Neuronal stem cell (in vitro differentiated cells): ENCODE results near the gene TRAK1.

ENCODE experiments used
- DNase-seq: peaks from one replicate; pipeline ENCODE4 v3.0.0-alpha.2; 2013; ENCODE audit warnings: low spot score
- H2AFZ ChIP-seq: one replicate; pipeline ENCODE4 v1.6.1; 2013; ENCODE audit warnings: mild to moderate bottlenecking, low read length, inconsistent platforms
- H2AK5ac ChIP-seq: 2 replicates; pipeline ENCODE4 v1.6.1; 2013; ENCODE audit warnings: low read depth, mild to moderate bottlenecking, inconsistent platforms, low read length, moderate library complexity, mixed read lengths
- H2BK120ac ChIP-seq: 2 replicates; pipeline ENCODE4 v1.6.1; 2013; ENCODE audit warnings: low read depth, mild to moderate bottlenecking, inconsistent platforms, low read length, moderate library complexity, mixed read lengths
- H2BK12ac ChIP-seq: one replicate; pipeline ENCODE4 v1.6.1; 2013; ENCODE audit warnings: low read length, inconsistent platforms
- H2BK15ac ChIP-seq: 2 replicates; pipeline ENCODE4 v1.6.1; 2013; ENCODE audit warnings: mild to moderate bottlenecking, low read length, inconsistent platforms, mixed read lengths
- H2BK5ac ChIP-seq: one replicate; pipeline ENCODE4 v1.6.1; 2013; ENCODE audit warnings: inconsistent platforms, mild to moderate bottlenecking, low read length, moderate library complexity
- H3K14ac ChIP-seq: one replicate; pipeline ENCODE4 v1.6.1; 2013; ENCODE audit warnings: low read length, inconsistent platforms
- H3K18ac ChIP-seq: 2 replicates; pipeline ENCODE4 v1.6.1; 2013; ENCODE audit warnings: low read length, inconsistent platforms
- H3K23ac ChIP-seq: 2 replicates; pipeline ENCODE4 v1.6.1; 2013; ENCODE audit warnings: low read depth, mild to moderate bottlenecking, mixed read lengths, low read length, inconsistent platforms; ENCODE audit not compliant: poor library complexity
- H3K27ac ChIP-seq: replicated peaks from 3 replicates; pipeline ENCODE4 v1.5.1; 2013; ENCODE audit warnings: low read length, inconsistent platforms
- H3K27me3 ChIP-seq, 3 experiments: 2 replicates each; pipeline ENCODE4 v1.6.1; 2013; ENCODE audit warnings: low read length in 3 of 3, mild to moderate bottlenecking in 2 of 3, inconsistent platforms in 1 of 3, low read depth in 1 of 3, mixed read lengths in 1 of 3, moderate library complexity in 1 of 3; ENCODE audit not compliant: control insufficient read depth in 3 of 3, insufficient read depth in 3 of 3
- H3K36me3 ChIP-seq, 2 donors: replicated peaks in 1 of 2; 2 replicates each; pipeline ENCODE4 v1.6.1; 2013; ENCODE audit warnings: low read length in 2 of 2; ENCODE audit not compliant: control insufficient read depth in 2 of 2, insufficient read depth in 2 of 2
- H3K4ac ChIP-seq: 2 replicates; pipeline ENCODE4 v1.6.1; 2013; ENCODE audit warnings: inconsistent platforms, mild to moderate bottlenecking, low read length, moderate library complexity
- H3K4me1 ChIP-seq, 2 donors: 1 replicate in 1 of 2; 2 replicates in 1 of 2; pipeline ENCODE4 v1.6.1; 2013; ENCODE audit warnings: low read length in 2 of 2, low read depth in 1 of 2; ENCODE audit not compliant: control insufficient read depth in 2 of 2, insufficient read depth in 1 of 2
- H3K4me2 ChIP-seq: one replicate; pipeline ENCODE4 v1.6.1; 2013; ENCODE audit warnings: mild to moderate bottlenecking, low read length, inconsistent platforms; ENCODE audit not compliant: insufficient read depth, poor library complexity, severe bottlenecking
- H3K4me3 ChIP-seq, 2 donors: 2 replicates each; pipeline ENCODE4 v1.5.1; 2013; ENCODE audit warnings: low read length in 2 of 2, mild to moderate bottlenecking in 2 of 2, inconsistent platforms in 1 of 2, moderate library complexity in 1 of 2
- H3K79me1 ChIP-seq: one replicate; pipeline ENCODE4 v1.6.1; 2013; ENCODE audit warnings: low read depth, mild to moderate bottlenecking, inconsistent platforms, low read length, moderate library complexity
- H3K9ac ChIP-seq: one replicate; pipeline ENCODE4 v1.6.1; 2013; ENCODE audit warnings: mild to moderate bottlenecking, low read depth, low read length, inconsistent platforms; ENCODE audit not compliant: poor library complexity
- H3K9me3 ChIP-seq, 2 donors: replicated peaks in 1 of 2; 2 replicates each; pipeline versions ENCODE3 to v1.6.1; 2013; ENCODE audit warnings: low read length in 2 of 2, mild to moderate bottlenecking in 2 of 2, inconsistent platforms in 1 of 2, low read depth in 1 of 2, mixed read lengths in 1 of 2, moderate library complexity in 1 of 2; ENCODE audit not compliant: control insufficient read depth in 2 of 2, insufficient read depth in 1 of 2
- H4K8ac ChIP-seq: one replicate; pipeline ENCODE4 v1.6.1; 2013; ENCODE audit warnings: low read depth, mild to moderate bottlenecking, inconsistent platforms, low read length, moderate library complexity
- H4K91ac ChIP-seq: one replicate; pipeline ENCODE4 v1.6.1; 2013; ENCODE audit warnings: low read length, low read depth, mild to moderate bottlenecking, inconsistent platforms; ENCODE audit not compliant: poor library complexity
- WGBS, 2 donors: extraction: QIAGEN DNeasy Blood & Tissue Kit; methylation state at CpG; one replicate each; pipeline ENCODE4 v1.1.7; 2013; ENCODE audit warnings: missing lambda C conversion rate in 2 of 2, mixed read lengths in 1 of 2; ENCODE audit not compliant: insufficient read length in 2 of 2, insufficient replicate concordance in 1 of 2; ENCODE audit errors: extremely low coverage in 2 of 2; 5-methylcytosine and 5-hydroxymethylcytosine counted together

Gene TRAK1

GRCh38 chr3:42236611-42237010 lies 145.5 kb downstream of the TRAK1 start:
- Histone ChIP-seq H3K23ac (no peak overlapping the region), H2BK5ac (no peak overlapping the region), H3K18ac (no peak overlapping the region), H2BK120ac (no peak overlapping the region), H2BK15ac (no peak overlapping the region), H3K9me3 (peaks cover 2 to 7% of the 10 kb centered on the region in 2 donors), H3K4me3 (no peak overlapping the region), H3K36me3 (no peaks in the 10 kb centered on the region), H3K4me2 (no peak overlapping the region), H2BK12ac (no peak overlapping the region), H2AFZ (no peak overlapping the region), H3K27ac (no peak overlapping the region), H3K79me1 (no peaks in the 10 kb centered on the region), H3K4ac (no peak overlapping the region), H2AK5ac (no peak overlapping the region), H4K91ac (no peak overlapping the region), H3K14ac (no peak overlapping the region), H4K8ac (no peak overlapping the region), H3K4me1 (no peaks in the 10 kb centered on the region), H3K27me3 (no peaks in the 10 kb centered on the region), H3K9ac (no peak overlapping the region)
- no CpG with 5 or more reads among the region's 2 CpGs for WGBS, 2 donors
- no peak for DNase-seq

DNA sequence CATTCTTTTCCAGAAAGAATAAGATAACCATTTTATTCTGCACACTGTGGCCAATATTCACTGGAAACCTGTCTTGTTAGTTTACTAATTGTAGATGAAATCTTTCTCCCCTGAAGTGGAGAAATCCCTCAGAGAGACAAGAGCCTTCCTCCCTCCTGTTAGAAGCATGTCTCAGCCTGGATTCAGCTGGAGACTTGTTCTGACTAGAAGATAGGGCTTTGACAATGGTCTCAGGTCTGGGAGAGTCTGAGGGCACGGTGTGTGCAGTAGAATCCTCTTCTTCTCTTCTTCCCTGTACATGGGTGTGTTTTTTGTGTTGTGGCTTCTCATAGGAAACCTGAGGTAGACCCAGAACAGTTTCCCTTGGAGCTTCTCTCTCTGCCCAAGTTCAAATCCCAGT lies 154.9 kb downstream of the TRAK1 start:
- no peak overlapping the region for H3K4me2 ChIP-seq
- WGBS, 2 donors = no CpG with 5 or more reads among the region's 1 CpG
- no peak overlapping the region for H3K4me3 ChIP-seq

GRCh38 chr3:42247576-42248027 lies 156.4 kb downstream of the TRAK1 start:
- H3K14ac ChIP-seq = no peak overlapping the region
- H3K4me1 ChIP-seq = peaks cover 0 to 5% of the 10 kb centered on the region in 2 donors
- H2BK5ac ChIP-seq = no peak overlapping the region
- no peak overlapping the region for H3K4ac ChIP-seq
- peak; percentile 77 for DNase-seq
- H3K27ac ChIP-seq = no peak overlapping the region
- H2BK12ac ChIP-seq = no peak overlapping the region
- no peak overlapping the region for H4K8ac ChIP-seq
- H3K4me3 ChIP-seq = no peak overlapping the region
- H2BK15ac ChIP-seq = no peak overlapping the region
- no peak overlapping the region for H4K91ac ChIP-seq
- H2AFZ ChIP-seq = peak overlapping the region; percentile 23
- H3K23ac ChIP-seq = no peak overlapping the region
- no peak overlapping the region for H2AK5ac ChIP-seq
- H3K4me2 ChIP-seq = no peak overlapping the region
- no peak overlapping the region for H2BK120ac ChIP-seq
- H3K36me3 ChIP-seq = no peaks in the 10 kb centered on the region
- no peak overlapping the region for H3K9ac ChIP-seq
- H3K27me3 ChIP-seq = peaks cover 0 to 10% (median 0%) of the 10 kb centered on the region in 3 experiments
- no CpG with 5 or more reads among the region's 9 CpGs for WGBS, 2 donors
- H3K9me3 ChIP-seq = no peaks in the 10 kb centered on the region
- H3K18ac ChIP-seq = no peak overlapping the region
- no peaks in the 10 kb centered on the region for H3K79me1 ChIP-seq

More for the DNA sequence above, 154.9 kb downstream of the TRAK1 start:
- no peak overlapping the region for H2BK5ac ChIP-seq
- H3K9ac ChIP-seq = no peak overlapping the region
- H4K91ac ChIP-seq = no peak overlapping the region
- no peak overlapping the region for H2BK12ac ChIP-seq
- H4K8ac ChIP-seq = no peak overlapping the region
- H2BK15ac ChIP-seq = no peak overlapping the region
- no peak overlapping the region for H2AFZ ChIP-seq
- no peak overlapping the region for H3K14ac ChIP-seq
- H3K79me1 ChIP-seq = no peaks in the 10 kb centered on the region
- no peak overlapping the region for H3K18ac ChIP-seq
- no peak overlapping the region for H3K23ac ChIP-seq
- no peaks in the 10 kb centered on the region for H3K36me3 ChIP-seq
- H3K27ac ChIP-seq = no peak overlapping the region
- no peak overlapping the region for H3K4ac ChIP-seq
- H3K9me3 ChIP-seq = no peaks in the 10 kb centered on the region
- peaks cover 0 to 10% (median 0%) of the 10 kb centered on the region in 3 experiments for H3K27me3 ChIP-seq
- H3K4me1 ChIP-seq = peaks cover 0 to 5% of the 10 kb centered on the region in 2 donors
- H2AK5ac ChIP-seq = no peak overlapping the region
- DNase-seq = no peak
- no peak overlapping the region for H2BK120ac ChIP-seq

GRCh38 chr3:42250761-42251160 lies 159.6 kb downstream of the TRAK1 start:
- H2BK15ac ChIP-seq = no peak overlapping the region

More at GRCh38 chr3:42250761-42251160, 159.6 kb downstream of the TRAK1 start:
- H3K18ac ChIP-seq = no peak overlapping the region
- no peak overlapping the region for H2BK120ac ChIP-seq
- no peak overlapping the region for H4K8ac ChIP-seq
- H3K9me3 ChIP-seq = no peaks in the 10 kb centered on the region
- H3K27ac ChIP-seq = no peak overlapping the region
- peaks cover 0 to 10% of the 10 kb centered on the region in 2 donors for H3K4me1 ChIP-seq
- no peak overlapping the region for H3K23ac ChIP-seq
- H2AK5ac ChIP-seq = no peak overlapping the region
- H2AFZ ChIP-seq = no peak overlapping the region
- no peaks in the 10 kb centered on the region for H3K79me1 ChIP-seq
- no peak overlapping the region for H3K4me3 ChIP-seq
- H3K4ac ChIP-seq = no peak overlapping the region
- H3K14ac ChIP-seq = no peak overlapping the region
- no peak overlapping the region for H2BK12ac ChIP-seq
- H2BK5ac ChIP-seq = no peak overlapping the region
- H4K91ac ChIP-seq = no peak overlapping the region
- no peak overlapping the region for H3K4me2 ChIP-seq
- no CpG with 5 or more reads among the region's 1 CpG for WGBS, 2 donors
- no peak overlapping the region for H3K9ac ChIP-seq
- H3K27me3 ChIP-seq = peaks cover 0 to 23% (median 0%) of the 10 kb centered on the region in 3 experiments
- no peak for DNase-seq
- no peaks in the 10 kb centered on the region for H3K36me3 ChIP-seq
